Measurements from ENCODE around the gene REEP6.

Gene REEP6

DNA sequence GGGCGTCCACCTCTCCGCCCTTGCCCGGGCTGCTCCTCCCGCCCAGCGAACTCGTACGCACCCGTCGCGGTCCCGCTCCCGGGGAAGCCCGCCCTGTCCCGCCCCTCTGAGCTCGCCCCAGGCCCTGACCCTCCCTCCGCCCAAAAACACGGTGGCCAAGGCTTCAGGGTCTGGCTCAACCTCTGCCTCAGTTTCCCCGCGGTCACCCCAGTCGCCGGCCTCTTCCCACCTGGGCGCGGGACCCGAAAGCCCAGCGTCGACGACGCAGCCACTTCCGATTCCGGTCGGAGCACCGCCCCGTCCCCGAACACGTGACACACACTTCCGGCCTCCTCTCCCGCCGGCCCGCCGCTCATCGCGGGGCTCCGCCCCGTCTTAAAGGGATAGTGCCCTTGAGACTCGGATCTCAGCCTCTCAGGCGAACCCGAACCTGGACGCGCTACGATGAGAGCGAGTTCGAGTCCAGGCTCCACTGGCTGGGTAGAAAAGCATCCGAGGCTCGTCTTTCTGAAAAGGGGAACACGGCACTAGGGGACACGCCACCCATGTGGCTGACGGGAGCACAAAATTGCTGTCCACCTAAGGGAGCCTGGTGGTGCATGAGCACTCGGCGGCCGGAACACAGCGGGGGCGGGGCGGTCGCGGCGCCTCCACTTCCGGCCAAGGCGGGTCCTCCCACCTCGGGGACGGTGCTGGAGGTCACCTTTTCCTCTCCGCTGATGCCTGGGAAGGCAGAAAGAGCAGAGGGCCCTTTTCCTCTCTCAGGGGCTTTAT is 11.9 kb upstream of the REEP6 start, which contains the start of gene C19orf25:
TSS of gene C19orf25 (minus strand) at position 282 of the 774 bp plus-strand sequence. CDS start 312 bp downstream, outside the sequence.
- FAIRE-seq, result peak; percentile 100
- DNase-seq (ENCODE audit: insufficient read length, low spot score), result peak; percentile 99
- TF ChIP-seq TAF1 (IDR thresholded peaks at IDR 0.05; ENCODE audit: low read depth, low read length) (peak; percentile 46; the same call in 1 of the 2 replicates), PAX5 (IDR thresholded peaks at IDR 0.05; ENCODE audit: insufficient read depth, low read length, severe bottlenecking) (no peak), POLR2AphosphoS5 (IDR thresholded peaks at IDR 0.05; ENCODE audit: low read depth, low read length) (peak; percentile 81), POLR2A (IDR thresholded peaks at IDR 0.05; ENCODE audit: low read depth, low read length) (peak; percentile 82)

- TF ChIP-seq PAX5 (IDR thresholded peaks at IDR 0.05; ENCODE audit: insufficient read depth, low read length, severe bottlenecking) (no peak), POLR2A (IDR thresholded peaks at IDR 0.05; ENCODE audit: low read depth, low read length) (no peak), POU2F2 (IDR thresholded peaks at IDR 0.05; ENCODE audit: low read depth, low read length) (no peak), TAF1 (IDR thresholded peaks at IDR 0.05; ENCODE audit: low read depth, low read length) (no peak), POLR2AphosphoS5 (IDR thresholded peaks at IDR 0.05; ENCODE audit: low read depth, low read length) (no peak), SPI1 (IDR thresholded peaks at IDR 0.05; ENCODE audit: low read depth, low read length) (no peak)
- no peak for FAIRE-seq
- DNase-seq (ENCODE audit: insufficient read length, low spot score), result no peak
Observed at GRCh38 chr19:1481224-1481892, 9.6 kb upstream of the REEP6 start.

- FAIRE-seq, result no peak
- DNase-seq (ENCODE audit: insufficient read length, low spot score), result no peak
- TF ChIP-seq POLR2AphosphoS5 (IDR thresholded peaks at IDR 0.05; ENCODE audit: low read depth, low read length) (no peak), POLR2A (IDR thresholded peaks at IDR 0.05; ENCODE audit: low read depth, low read length) (no peak), TAF1 (IDR thresholded peaks at IDR 0.05; ENCODE audit: low read depth, low read length) (no peak), POU2F2 (IDR thresholded peaks at IDR 0.05; ENCODE audit: low read depth, low read length) (no peak), PAX5 (IDR thresholded peaks at IDR 0.05; ENCODE audit: insufficient read depth, low read length, severe bottlenecking) (no peak), SPI1 (IDR thresholded peaks at IDR 0.05; ENCODE audit: low read depth, low read length) (no peak)
Observed at GRCh38 chr19:1481893-1482360, 9.1 kb upstream of the REEP6 start.

- no peak for FAIRE-seq
Observed at GRCh38 chr19:1482361-1483130, 8.4 kb upstream of the REEP6 start.

GRCh38 chr19:1483131-1483978 is 7.6 kb upstream of the REEP6 start:
- no peak for DNase-seq (ENCODE audit: insufficient read length, low spot score)
- FAIRE-seq, result no peak
- TF ChIP-seq PAX5 (IDR thresholded peaks at IDR 0.05; ENCODE audit: insufficient read depth, low read length, severe bottlenecking) (no peak), POLR2A (IDR thresholded peaks at IDR 0.05; ENCODE audit: low read depth, low read length) (no peak), TAF1 (IDR thresholded peaks at IDR 0.05; ENCODE audit: low read depth, low read length) (no peak), POLR2AphosphoS5 (IDR thresholded peaks at IDR 0.05; ENCODE audit: low read depth, low read length) (no peak), POU2F2 (IDR thresholded peaks at IDR 0.05; ENCODE audit: low read depth, low read length) (no peak), SPI1 (IDR thresholded peaks at IDR 0.05; ENCODE audit: low read depth, low read length) (no peak)

More at GRCh38 chr19:1482361-1483130, 8.4 kb upstream of the REEP6 start:
- no peak for DNase-seq (ENCODE audit: insufficient read length, low spot score)
- no peak for TF ChIP-seq SPI1 (IDR thresholded peaks at IDR 0.05; ENCODE audit: low read depth, low read length)

- DNase-seq (ENCODE audit: insufficient read length, low spot score) (no peak), FAIRE-seq (no peak)
- TF ChIP-seq TAF1 (IDR thresholded peaks at IDR 0.05; ENCODE audit: low read depth, low read length) (no peak), PAX5 (IDR thresholded peaks at IDR 0.05; ENCODE audit: insufficient read depth, low read length, severe bottlenecking) (no peak), POU2F2 (IDR thresholded peaks at IDR 0.05; ENCODE audit: low read depth, low read length) (no peak), POLR2A (IDR thresholded peaks at IDR 0.05; ENCODE audit: low read depth, low read length) (no peak)
Observed at GRCh38 chr19:1483979-1484428, 7.0 kb upstream of the REEP6 start.

DNA sequence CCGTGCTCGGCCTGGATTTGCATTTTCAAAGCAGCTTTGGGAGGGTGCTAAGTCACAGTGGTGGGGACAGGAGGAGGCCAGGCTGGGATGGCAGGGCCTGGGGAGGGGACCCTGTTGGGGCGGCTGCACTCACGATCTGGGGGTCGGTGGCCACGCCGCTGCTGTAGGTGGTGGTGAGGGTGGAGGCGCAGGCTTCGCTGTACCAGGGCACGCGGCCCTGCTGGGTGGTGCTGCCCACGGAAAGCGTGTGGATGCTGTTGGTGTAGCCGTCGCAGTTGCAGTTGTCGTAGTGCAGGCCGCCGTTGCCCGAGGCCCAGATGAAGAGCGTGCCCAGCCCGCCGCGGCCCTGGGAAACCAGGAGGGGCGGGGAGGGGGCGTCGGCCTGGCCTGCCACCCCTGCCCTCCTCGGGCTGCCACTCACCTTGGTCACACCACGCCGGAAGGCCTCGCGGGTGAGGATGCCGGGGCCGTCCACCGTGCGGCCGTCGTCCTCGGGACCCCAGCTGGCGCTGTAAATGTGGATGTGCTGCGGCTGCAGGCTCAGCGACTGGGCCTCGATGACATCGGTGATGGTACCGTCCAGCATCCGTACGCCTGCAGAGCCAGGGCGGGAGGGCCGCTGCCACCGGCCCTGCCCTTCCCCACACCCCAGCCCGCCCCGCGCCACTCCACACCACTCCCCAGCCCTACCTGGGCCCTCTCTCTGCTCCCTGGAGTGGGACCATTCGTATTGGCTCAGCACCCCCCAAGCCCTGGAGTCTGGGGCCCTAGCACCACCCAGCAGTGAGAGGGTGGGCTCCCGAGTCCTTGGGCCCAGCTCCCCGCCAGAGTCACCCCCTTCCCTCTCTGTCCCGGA is 4.0 kb upstream of the REEP6 start:
- FAIRE-seq (no peak), DNase-seq (ENCODE audit: insufficient read length, low spot score) (no peak)
- TF ChIP-seq POU2F2 (IDR thresholded peaks at IDR 0.05; ENCODE audit: low read depth, low read length), result no peak
- TF ChIP-seq PAX5 (IDR thresholded peaks at IDR 0.05; ENCODE audit: insufficient read depth, low read length, severe bottlenecking), result no peak
- no peak for TF ChIP-seq POLR2A (IDR thresholded peaks at IDR 0.05; ENCODE audit: low read depth, low read length)
- no peak for TF ChIP-seq POLR2AphosphoS5 (IDR thresholded peaks at IDR 0.05; ENCODE audit: low read depth, low read length)
- no peak for TF ChIP-seq SPI1 (IDR thresholded peaks at IDR 0.05; ENCODE audit: low read depth, low read length)
- no peak for TF ChIP-seq TAF1 (IDR thresholded peaks at IDR 0.05; ENCODE audit: low read depth, low read length)
